Measurements from ENCODE around the gene HEXB.
"Not testable (repeated sequence)": the region's sequence is repeated elsewhere in the genome, so short reads cannot be mapped to it uniquely, and the experiment has no call there.

HEXB gene

DNA sequence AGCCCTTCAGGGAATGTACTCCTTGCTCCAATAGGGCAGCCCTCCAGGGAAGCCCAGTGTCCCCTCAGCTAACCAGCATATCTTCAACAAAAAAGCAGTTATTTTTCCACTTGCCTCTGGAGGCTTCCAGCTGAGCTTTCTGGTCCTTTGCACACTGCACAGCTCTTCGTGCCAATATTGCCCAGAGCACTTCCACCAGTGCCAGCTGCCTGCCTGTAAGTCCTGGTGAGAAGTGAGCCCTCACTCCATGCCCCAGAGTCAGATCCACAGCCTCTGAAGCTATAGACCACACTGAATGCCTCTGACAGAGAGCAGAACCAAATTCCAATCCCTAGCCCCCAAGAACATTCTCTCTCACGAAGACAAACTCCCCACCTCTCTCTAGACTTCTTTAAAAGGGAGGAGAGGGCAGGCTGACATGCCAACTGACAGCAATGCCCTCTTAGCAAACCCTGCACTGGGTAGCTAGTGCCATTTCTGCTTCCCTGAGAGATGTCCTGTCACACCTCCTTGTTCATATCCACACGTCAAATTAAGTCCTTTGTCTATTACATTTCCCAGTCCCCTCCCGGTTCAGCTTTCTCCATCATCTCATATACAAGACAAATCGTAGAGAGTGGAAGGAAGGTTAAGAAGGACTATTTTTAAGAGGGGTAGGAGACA, 12.7 kb upstream of the HEXB start (continued):
- TF ChIP-seq, protein P1, sequence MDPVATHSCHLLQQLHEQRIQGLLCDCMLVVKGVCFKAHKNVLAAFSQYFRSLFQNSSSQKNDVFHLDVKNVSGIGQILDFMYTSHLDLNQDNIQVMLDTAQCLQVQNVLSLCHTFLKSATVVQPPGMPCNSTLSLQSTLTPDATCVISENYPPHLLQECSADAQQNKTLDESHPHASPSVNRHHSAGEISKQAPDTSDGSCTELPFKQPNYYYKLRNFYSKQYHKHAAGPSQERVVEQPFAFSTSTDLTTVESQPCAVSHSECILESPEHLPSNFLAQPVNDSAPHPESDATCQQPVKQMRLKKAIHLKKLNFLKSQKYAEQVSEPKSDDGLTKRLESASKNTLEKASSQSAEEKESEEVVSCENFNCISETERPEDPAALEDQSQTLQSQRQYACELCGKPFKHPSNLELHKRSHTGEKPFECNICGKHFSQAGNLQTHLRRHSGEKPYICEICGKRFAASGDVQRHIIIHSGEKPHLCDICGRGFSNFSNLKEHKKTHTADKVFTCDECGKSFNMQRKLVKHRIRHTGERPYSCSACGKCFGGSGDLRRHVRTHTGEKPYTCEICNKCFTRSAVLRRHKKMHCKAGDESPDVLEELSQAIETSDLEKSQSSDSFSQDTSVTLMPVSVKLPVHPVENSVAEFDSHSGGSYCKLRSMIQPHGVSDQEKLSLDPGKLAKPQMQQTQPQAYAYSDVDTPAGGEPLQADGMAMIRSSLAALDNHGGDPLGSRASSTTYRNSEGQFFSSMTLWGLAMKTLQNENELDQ (tag by site-specific recombination; IDR thresholded peaks at IDR 0.05; ENCODE audit: low read depth) = no peak
- no peak for TF ChIP-seq ZBTB17 (tag by site-specific recombination; IDR thresholded peaks at IDR 0.05)

DNA sequence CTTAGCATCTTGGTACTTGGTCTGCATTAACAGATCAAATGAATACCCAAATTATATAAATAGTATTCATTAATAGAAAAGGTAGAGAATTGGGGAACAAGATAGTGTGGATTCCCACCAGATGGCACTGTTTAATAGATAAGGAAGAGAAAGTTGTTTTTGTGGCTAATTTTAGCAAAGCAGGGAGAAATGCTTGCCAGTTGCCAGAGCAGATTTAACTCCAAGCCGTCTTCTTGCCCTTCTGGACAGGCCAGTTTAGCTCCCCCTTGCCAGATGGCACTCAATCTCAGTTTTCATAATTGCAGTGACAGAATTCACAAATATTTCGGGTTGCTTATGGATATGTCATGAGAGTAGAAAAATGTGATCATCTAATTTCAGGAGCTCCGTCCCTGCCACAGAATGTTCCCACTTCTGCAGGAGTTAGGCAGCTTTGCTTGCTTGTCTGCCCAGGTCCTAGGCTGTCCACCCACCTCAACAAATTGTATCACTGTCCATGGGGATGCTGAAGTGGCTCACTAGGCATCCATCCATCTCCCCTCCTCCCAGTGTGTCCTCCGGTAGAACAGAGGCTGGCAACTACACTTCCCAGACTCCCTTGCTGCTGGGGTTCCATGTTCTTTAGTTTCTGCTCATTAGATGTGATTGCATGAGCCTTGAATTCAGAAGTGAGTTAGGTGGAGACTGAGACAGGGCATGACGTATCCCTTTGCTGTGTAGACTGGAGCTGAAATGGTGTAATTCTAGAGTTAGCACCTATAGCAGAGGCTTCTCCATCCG, 11.8 kb upstream of the HEXB start:
- Histone ChIP-seq H3K9me3 (ENCODE audit: control insufficient read depth, insufficient read depth, low read depth, low read length) (no peaks in the 10 kb centered on the region), H3K4me1 (ENCODE audit: control insufficient read depth, insufficient read depth, low read length) (no peaks in the 10 kb centered on the region), H3K36me3 (ENCODE audit: control insufficient read depth in 2 of 2, insufficient read depth in 1 of 2, low read length in 2 of 2) (no peaks in the 10 kb centered on the region), H3K27ac (ENCODE audit: extremely low read depth, low read depth, low read length) (no peak overlapping the region), H3K4me3 (ENCODE audit: low read depth, low read length) (no peak overlapping the region)
- CTCF ChIA-PET = interaction anchor here (0.6 to 3.1 kb wide), 7 partner anchors 8 to 328 kb away, joined by 3 to 23 read pairs (median 4); no protein-coding TSS in a partner anchor
- TF ChIP-seq ZNF510 (tag by site-specific recombination; IDR thresholded peaks at IDR 0.05; ENCODE audit: insufficient replicate concordance) (peak; percentile 70), ZNF335 (tag by site-specific recombination; conservative IDR thresholded peaks at IDR 0.05) (0 out of 2 replicates have a peak, but pooled peaks have one; percentile 15), ZNF843 (tag by site-specific recombination; IDR thresholded peaks at IDR 0.05) (no peak), ZNF654 (tag by site-specific recombination; IDR thresholded peaks at IDR 0.05; ENCODE audit: low read depth) (peak; percentile 80), ZNF473 (tag by site-specific recombination; IDR thresholded peaks at IDR 0.05) (no peak)
- TF ChIP-seq, protein P2, sequence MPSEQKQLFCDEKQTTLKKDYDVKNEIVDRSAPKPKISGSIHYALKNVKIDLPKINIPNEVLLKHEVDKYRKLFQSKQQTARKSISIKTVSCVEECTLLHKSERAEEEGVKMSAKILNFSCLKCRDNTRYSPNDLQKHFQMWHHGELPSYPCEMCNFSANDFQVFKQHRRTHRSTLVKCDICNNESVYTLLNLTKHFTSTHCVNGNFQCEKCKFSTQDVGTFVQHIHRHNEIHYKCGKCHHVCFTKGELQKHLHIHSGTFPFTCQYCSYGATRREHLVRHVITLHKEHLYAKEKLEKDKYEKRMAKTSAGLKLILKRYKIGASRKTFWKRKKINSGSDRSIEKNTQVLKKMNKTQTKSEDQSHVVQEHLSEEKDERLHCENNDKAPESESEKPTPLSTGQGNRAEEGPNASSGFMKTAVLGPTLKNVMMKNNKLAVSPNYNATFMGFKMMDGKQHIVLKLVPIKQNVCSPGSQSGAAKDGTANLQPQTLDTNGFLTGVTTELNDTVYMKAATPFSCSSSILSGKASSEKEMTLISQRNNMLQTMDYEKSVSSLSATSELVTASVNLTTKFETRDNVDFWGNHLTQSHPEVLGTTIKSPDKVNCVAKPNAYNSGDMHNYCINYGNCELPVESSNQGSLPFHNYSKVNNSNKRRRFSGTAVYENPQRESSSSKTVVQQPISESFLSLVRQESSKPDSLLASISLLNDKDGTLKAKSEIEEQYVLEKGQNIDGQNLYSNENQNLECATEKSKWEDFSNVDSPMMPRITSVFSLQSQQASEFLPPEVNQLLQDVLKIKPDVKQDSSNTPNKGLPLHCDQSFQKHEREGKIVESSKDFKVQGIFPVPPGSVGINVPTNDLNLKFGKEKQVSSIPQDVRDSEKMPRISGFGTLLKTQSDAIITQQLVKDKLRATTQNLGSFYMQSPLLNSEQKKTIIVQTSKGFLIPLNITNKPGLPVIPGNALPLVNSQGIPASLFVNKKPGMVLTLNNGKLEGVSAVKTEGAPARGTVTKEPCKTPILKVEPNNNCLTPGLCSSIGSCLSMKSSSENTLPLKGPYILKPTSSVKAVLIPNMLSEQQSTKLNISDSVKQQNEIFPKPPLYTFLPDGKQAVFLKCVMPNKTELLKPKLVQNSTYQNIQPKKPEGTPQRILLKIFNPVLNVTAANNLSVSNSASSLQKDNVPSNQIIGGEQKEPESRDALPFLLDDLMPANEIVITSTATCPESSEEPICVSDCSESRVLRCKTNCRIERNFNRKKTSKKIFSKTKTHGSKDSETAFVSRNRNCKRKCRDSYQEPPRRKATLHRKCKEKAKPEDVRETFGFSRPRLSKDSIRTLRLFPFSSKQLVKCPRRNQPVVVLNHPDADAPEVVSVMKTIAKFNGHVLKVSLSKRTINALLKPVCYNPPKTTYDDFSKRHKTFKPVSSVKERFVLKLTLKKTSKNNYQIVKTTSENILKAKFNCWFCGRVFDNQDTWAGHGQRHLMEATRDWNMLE (tag by site-specific recombination; conservative IDR thresholded peaks at IDR 0.05; ENCODE audit: low read depth) = no peak
- TF ChIP-seq, protein P3, sequence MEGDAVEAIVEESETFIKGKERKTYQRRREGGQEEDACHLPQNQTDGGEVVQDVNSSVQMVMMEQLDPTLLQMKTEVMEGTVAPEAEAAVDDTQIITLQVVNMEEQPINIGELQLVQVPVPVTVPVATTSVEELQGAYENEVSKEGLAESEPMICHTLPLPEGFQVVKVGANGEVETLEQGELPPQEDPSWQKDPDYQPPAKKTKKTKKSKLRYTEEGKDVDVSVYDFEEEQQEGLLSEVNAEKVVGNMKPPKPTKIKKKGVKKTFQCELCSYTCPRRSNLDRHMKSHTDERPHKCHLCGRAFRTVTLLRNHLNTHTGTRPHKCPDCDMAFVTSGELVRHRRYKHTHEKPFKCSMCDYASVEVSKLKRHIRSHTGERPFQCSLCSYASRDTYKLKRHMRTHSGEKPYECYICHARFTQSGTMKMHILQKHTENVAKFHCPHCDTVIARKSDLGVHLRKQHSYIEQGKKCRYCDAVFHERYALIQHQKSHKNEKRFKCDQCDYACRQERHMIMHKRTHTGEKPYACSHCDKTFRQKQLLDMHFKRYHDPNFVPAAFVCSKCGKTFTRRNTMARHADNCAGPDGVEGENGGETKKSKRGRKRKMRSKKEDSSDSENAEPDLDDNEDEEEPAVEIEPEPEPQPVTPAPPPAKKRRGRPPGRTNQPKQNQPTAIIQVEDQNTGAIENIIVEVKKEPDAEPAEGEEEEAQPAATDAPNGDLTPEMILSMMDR (tag by site-specific recombination; IDR thresholded peaks at IDR 0.05) = peak; percentile 39; the same call in 1 of the 2 replicates
- POLR2A ChIA-PET = no interaction called here

DNA sequence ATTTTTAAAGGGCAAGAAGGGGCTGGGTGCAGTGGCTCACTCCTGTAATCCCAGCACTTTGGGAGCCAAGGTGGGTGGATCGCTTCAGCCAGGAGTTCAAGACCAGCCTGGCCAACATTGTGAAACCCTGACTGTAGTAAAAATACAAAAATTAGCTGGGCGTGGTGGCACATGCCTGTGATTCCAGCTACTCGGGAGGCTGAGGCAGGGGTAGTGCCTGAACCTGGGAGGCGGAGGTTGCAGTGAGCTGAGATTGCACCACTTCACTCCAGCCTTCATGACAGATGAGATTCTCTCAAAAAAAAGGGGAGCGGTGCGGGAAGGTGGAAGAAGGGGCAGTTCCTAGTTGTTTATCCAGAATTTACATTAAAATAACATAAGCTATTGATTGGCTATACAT, 8.6 kb upstream of the HEXB start:
- H3K9me3 ChIP-seq (ENCODE audit: control insufficient read depth, insufficient read depth, low read depth, low read length); H3K4me1 ChIP-seq (ENCODE audit: control insufficient read depth, insufficient read depth, low read length); H3K27ac ChIP-seq (ENCODE audit: extremely low read depth, low read depth, low read length); H3K36me3 ChIP-seq (ENCODE audit: control insufficient read depth in 2 of 2, insufficient read depth in 1 of 2, low read length in 2 of 2); H3K4me3 ChIP-seq (ENCODE audit: low read depth, low read length); POLR2A ChIA-PET: not testable (repeated sequence)
- CTCF ChIA-PET = interaction anchor here (0.7 to 1.1 kb wide), 3 partner anchors 14 to 630 kb away, joined by 3 to 4 read pairs (median 3); no protein-coding TSS in a partner anchor
